ENCODE results near the gene ZNF789. TPM values are rescaled to one million over a fixed set of nuclear protein-coding genes. Genes with fewer than 3 reads are reported as not detected.
"Not testable (repeated sequence)": the region's sequence is repeated elsewhere in the genome, so short reads cannot be mapped to it uniquely, and the experiment has no call there.

The ZNF789 gene
- polyA plus RNA-seq, 1 of the 3 experiments (the other 2 are of a cell fraction), result 27.7 TPM

DNA sequence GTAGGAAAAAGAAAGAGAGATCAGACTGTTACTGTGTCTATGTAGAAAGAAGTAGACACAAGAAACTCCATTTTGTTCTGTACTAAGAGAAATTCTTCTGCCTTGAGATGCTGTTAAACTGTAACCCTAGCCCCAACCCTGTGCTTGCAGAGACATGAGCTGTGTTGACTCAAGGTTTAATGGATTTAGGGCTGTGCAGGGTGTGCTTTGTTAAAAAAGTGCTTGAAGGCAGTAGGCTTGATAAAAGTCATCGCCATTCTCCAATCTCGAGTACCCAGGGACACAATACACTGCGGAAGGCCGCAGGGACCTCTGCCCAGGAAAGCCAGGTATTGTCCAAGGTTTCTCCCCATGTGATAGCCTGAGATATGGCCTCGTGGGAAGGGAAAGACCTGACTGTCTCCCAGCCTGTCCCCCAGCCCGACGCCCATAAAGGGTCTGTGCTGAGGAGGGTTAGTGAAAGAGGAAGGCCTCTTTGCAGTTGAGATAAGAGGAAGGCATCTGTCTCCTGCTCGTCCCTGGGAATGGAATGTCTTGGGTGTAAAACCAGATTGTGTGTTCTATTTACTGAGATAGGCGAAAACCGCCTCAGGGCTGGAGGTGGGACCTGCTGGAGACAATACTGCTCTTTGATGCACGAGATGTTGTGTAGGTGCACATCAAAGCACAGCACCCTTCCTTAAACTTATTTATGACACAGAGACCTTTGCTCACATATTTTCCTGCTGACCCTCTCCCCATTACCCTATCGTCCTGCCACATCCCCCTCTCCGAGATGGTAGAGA lies 40.7 kb upstream of the ZNF789 start:
- WGBS (ENCODE audit: low lambda C conversion rate), result 88% methylated on average over 13 of the region's 13 CpGs
- H3K9me3 ChIP-seq; H3K9ac ChIP-seq; H4K20me1 ChIP-seq (ENCODE audit: insufficient read depth); H3K27me3 ChIP-seq (ENCODE audit: insufficient read depth); H3F3A ChIP-seq (replicated peaks; ENCODE audit: insufficient read depth); H3K27ac ChIP-seq (ENCODE audit: low read depth in 2 of 2, low read length in 1 of 2); H3K4me3 ChIP-seq (ENCODE audit: low read depth in 2 of 2, low read length in 1 of 2); DNase-seq; CTCF ChIA-PET; POLR2A ChIA-PET; H3K4me1 ChIP-seq (ENCODE audit: control insufficient read depth in 1 of 2, insufficient read depth in 2 of 2, low read depth in 1 of 2, low read length in 1 of 2); H3K9me2 ChIP-seq; H3K4me2 ChIP-seq; H2AFZ ChIP-seq (ENCODE audit: low read depth): not testable (repeated sequence)
- Histone ChIP-seq H3K79me2 (ENCODE audit: insufficient read depth) (peaks cover 11% of the 10 kb centered on the region), H3K36me3 (replicated peaks in 1 of 2; ENCODE audit: control insufficient read depth in 1 of 2, insufficient read depth in 2 of 2, low read length in 1 of 2) (peaks cover 40 to 41% of the 10 kb centered on the region in 2 experiments)

DNA sequence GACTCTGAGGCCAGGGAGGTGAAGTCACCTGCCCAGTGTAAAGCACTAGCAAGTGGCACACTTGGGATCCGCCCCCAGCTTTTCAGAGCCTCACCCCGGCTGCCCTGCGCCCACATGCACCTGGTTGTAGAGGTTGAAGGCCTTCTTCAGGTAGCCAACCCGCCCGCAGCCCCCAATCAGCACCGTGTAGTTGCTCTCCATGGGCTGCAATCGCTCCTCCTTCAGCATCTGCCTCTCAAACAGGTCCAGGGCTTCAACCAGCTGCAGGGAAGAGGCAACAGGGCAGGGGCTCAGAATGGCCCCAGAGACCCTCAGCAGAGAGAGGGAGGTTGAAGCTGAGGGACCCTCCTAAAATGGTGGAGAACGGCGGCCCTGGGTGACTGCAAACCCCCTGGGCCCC lies 39.5 kb upstream of the ZNF789 start:
- no peak for DNase-seq
- ChIA-PET POLR2A (no interaction called here), CTCF (no interaction called here)
- no peak overlapping the region for H3K9ac ChIP-seq
- no peak for TF ChIP-seq MXI1 (IDR thresholded peaks at IDR 0.05; ENCODE audit: low read depth, low read length)
- TF ChIP-seq EP300 (IDR thresholded peaks at IDR 0.05; ENCODE audit: borderline replicate concordance in 1 of 2, low read depth in 1 of 2, low read length in 1 of 2), result no peak
- TF ChIP-seq, protein P1, sequence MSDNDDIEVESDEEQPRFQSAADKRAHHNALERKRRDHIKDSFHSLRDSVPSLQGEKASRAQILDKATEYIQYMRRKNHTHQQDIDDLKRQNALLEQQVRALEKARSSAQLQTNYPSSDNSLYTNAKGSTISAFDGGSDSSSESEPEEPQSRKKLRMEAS (IDR thresholded peaks at IDR 0.05; ENCODE audit: low read depth), result no peak
- no peak for TF ChIP-seq TEAD4 (IDR thresholded peaks at IDR 0.05; ENCODE audit: borderline replicate concordance, insufficient read depth)
- no peak for TF ChIP-seq GABPA (IDR thresholded peaks at IDR 0.05; ENCODE audit: low read depth)
- no peak for TF ChIP-seq NFIC (IDR thresholded peaks at IDR 0.05; ENCODE audit: borderline replicate concordance)
- no peak for TF ChIP-seq FOXM1 (IDR thresholded peaks at IDR 0.05; ENCODE audit: low read depth)
- no peak for TF ChIP-seq NRF1 (IDR thresholded peaks at IDR 0.05; ENCODE audit: low read depth, low read length)
- TF ChIP-seq RAD21 (IDR thresholded peaks at IDR 0.05; ENCODE audit: low read length), result no peak
- TF ChIP-seq, protein P2, sequence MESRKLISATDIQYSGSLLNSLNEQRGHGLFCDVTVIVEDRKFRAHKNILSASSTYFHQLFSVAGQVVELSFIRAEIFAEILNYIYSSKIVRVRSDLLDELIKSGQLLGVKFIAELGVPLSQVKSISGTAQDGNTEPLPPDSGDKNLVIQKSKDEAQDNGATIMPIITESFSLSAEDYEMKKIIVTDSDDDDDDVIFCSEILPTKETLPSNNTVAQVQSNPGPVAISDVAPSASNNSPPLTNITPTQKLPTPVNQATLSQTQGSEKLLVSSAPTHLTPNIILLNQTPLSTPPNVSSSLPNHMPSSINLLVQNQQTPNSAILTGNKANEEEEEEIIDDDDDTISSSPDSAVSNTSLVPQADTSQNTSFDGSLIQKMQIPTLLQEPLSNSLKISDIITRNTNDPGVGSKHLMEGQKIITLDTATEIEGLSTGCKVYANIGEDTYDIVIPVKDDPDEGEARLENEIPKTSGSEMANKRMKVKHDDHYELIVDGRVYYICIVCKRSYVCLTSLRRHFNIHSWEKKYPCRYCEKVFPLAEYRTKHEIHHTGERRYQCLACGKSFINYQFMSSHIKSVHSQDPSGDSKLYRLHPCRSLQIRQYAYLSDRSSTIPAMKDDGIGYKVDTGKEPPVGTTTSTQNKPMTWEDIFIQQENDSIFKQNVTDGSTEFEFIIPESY (IDR thresholded peaks at IDR 0.05; ENCODE audit: borderline replicate concordance, low read depth), result no peak
- no peak for TF ChIP-seq CHD2 (IDR thresholded peaks at IDR 0.05; ENCODE audit: low read length, partially characterized antibody)
- TF ChIP-seq, protein P3, sequence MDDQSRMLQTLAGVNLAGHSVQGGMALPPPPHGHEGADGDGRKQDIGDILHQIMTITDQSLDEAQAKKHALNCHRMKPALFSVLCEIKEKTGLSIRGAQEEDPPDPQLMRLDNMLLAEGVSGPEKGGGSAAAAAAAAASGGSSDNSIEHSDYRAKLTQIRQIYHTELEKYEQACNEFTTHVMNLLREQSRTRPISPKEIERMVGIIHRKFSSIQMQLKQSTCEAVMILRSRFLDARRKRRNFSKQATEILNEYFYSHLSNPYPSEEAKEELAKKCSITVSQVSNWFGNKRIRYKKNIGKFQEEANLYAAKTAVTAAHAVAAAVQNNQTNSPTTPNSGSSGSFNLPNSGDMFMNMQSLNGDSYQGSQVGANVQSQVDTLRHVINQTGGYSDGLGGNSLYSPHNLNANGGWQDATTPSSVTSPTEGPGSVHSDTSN (IDR thresholded peaks at IDR 0.05), result no peak
- TF ChIP-seq RXRA (IDR thresholded peaks at IDR 0.05; ENCODE audit: borderline replicate concordance, low read depth), result no peak
- TF ChIP-seq POLR2AphosphoS5 (IDR thresholded peaks at IDR 0.05; ENCODE audit: low read depth, low read length), result no peak
- TF ChIP-seq TAF1 (IDR thresholded peaks at IDR 0.05; ENCODE audit: borderline replicate concordance, low read depth, low read length), result no peak
- no peak for TF ChIP-seq RCOR1 (IDR thresholded peaks at IDR 0.05; ENCODE audit: low read length)
- TF ChIP-seq, protein P4, sequence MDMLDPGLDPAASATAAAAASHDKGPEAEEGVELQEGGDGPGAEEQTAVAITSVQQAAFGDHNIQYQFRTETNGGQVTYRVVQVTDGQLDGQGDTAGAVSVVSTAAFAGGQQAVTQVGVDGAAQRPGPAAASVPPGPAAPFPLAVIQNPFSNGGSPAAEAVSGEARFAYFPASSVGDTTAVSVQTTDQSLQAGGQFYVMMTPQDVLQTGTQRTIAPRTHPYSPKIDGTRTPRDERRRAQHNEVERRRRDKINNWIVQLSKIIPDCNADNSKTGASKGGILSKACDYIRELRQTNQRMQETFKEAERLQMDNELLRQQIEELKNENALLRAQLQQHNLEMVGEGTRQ (IDR thresholded peaks at IDR 0.05; ENCODE audit: borderline replicate concordance, low read depth, low read length), result no peak
- TF ChIP-seq SMC3 (IDR thresholded peaks at IDR 0.05; ENCODE audit: low read depth, low read length), result no peak
- no peaks in the 10 kb centered on the region for H3K9me3 ChIP-seq
- peaks cover 23% of the 10 kb centered on the region for H3K79me2 ChIP-seq (ENCODE audit: insufficient read depth)
- no peak overlapping the region for H3K4me3 ChIP-seq (ENCODE audit: low read depth in 2 of 2, low read length in 1 of 2)
- H3K4me1 ChIP-seq (ENCODE audit: control insufficient read depth in 1 of 2, insufficient read depth in 2 of 2, low read depth in 1 of 2, low read length in 1 of 2), result peaks cover 0 to 4% of the 10 kb centered on the region in 2 experiments; a peak in 1 of 4 replicates
- H3K4me2 ChIP-seq, result no peak overlapping the region
- H3F3A ChIP-seq (replicated peaks; ENCODE audit: insufficient read depth), result no peaks in the 10 kb centered on the region
- H3K9me2 ChIP-seq, result no peaks in the 10 kb centered on the region
- no peaks in the 10 kb centered on the region for H4K20me1 ChIP-seq (ENCODE audit: insufficient read depth)
- no peak overlapping the region for H2AFZ ChIP-seq (ENCODE audit: low read depth)
- H3K36me3 ChIP-seq (replicated peaks in 1 of 2; ENCODE audit: control insufficient read depth in 1 of 2, insufficient read depth in 2 of 2, low read length in 1 of 2), result peaks cover 37 to 40% of the 10 kb centered on the region in 2 experiments
- H3K27me3 ChIP-seq (ENCODE audit: insufficient read depth), result no peaks in the 10 kb centered on the region
- 91% methylated on average over 9 of the region's 9 CpGs for WGBS (ENCODE audit: low lambda C conversion rate)
- H3K27ac ChIP-seq (ENCODE audit: low read depth in 2 of 2, low read length in 1 of 2), result no peak overlapping the region
